Panc1 (cell line): ENCODE results near the gene HNRNPA2B1. TPM values are rescaled to one million over a fixed set of nuclear protein-coding genes. Genes with fewer than 3 reads are reported as not detected.

Experiments
- ATAC-seq: fragments of 200-7000 bp; cut with Tn5 transposase; 2 replicates; pipeline ENCODE4 v1.9.1; 2020; ENCODE audit warnings: mild to moderate bottlenecking, moderate library complexity
- BruUV-seq: library from RNA; stranded (reverse); fragments of 400-500 nt; replicated peaks from 2 replicates; lab custom pipeline; 2021; lab: Mats Ljungman, UMichigan
- CTCF ChIA-PET: fragments of 300-600 bp; sonication (Branson Sonifier 250); formaldehyde crosslinking; loops from one replicate; lab custom pipeline; 2022; ENCODE audit warnings: antibody characterized with exemption; lab: Charles Lee
- POLR2A ChIA-PET: fragments of 300-600 bp; sonication (Branson Sonifier 250); formaldehyde crosslinking; loops from one replicate; lab custom pipeline; 2022; ENCODE audit warnings: antibody characterized with exemption; lab: Charles Lee
- DNase-seq: peaks from one replicate; pipeline ENCODE4 v3.0.0-alpha.2; 2010; ENCODE audit warnings: low read depth, low spot score
- H3K27ac ChIP-seq: 2 replicates; pipeline ENCODE4 v1.5.1; 2011; ENCODE audit warnings: mild to moderate bottlenecking, low read length, inconsistent platforms
- H3K27me3 ChIP-seq: fragments of 200-500 bp; sonication (Bioruptor generic); 2 replicates; pipeline ENCODE4 v1.6.0; 2014; ENCODE audit warnings: low read length, inconsistent platforms; ENCODE audit not compliant: control insufficient read depth, insufficient read depth
- H3K36me3 ChIP-seq: fragments of 200-500 bp; sonication (Bioruptor generic); 2 replicates; pipeline ENCODE4 v1.5.1; 2014; ENCODE audit warnings: inconsistent platforms, mild to moderate bottlenecking, low read length, moderate library complexity; ENCODE audit not compliant: control insufficient read depth, insufficient read depth
- H3K4me1 ChIP-seq: 2 replicates; pipeline ENCODE4 v1.5.1; 2011; ENCODE audit warnings: inconsistent platforms, mild to moderate bottlenecking, low read length, moderate library complexity; ENCODE audit not compliant: control insufficient read depth, insufficient read depth
- H3K4me3 ChIP-seq, 2 experiments: 2 replicates each; pipeline ENCODE4 v1.5.1; 2011 to 2012; ENCODE audit warnings: low read depth in 2 of 2, low read length in 2 of 2, mild to moderate bottlenecking in 2 of 2, inconsistent platforms in 1 of 2, moderate library complexity in 1 of 2
- H3K9me3 ChIP-seq: fragments of 200-500 bp; sonication (Bioruptor generic); 2 replicates; pipeline ENCODE4 v1.5.1; 2014; ENCODE audit warnings: low read depth, mild to moderate bottlenecking, inconsistent platforms, low read length, moderate library complexity; ENCODE audit not compliant: control insufficient read depth, insufficient read depth
- CTCF ChIP-seq: fragments of 450-650 bp; IDR thresholded peaks from 2 replicates; pipeline ENCODE4 v1.5.1; 2017; ENCODE audit warnings: mild to moderate bottlenecking
- POLR2AphosphoS5 ChIP-seq: IDR thresholded peaks from 2 replicates; pipeline ENCODE4 v1.6.1; 2012; ENCODE audit warnings: mild to moderate bottlenecking, low read depth, low read length, moderate library complexity
- REST ChIP-seq, 2 experiments: IDR thresholded peaks; 2 replicates each; pipeline ENCODE4 v1.6.1; 2011 to 2012; ENCODE audit warnings: low read depth in 2 of 2, control low read depth in 1 of 2, low read length in 1 of 2, mild to moderate bottlenecking in 1 of 2, moderate library complexity in 1 of 2; ENCODE audit not compliant: insufficient read depth in 1 of 2
- SIN3A ChIP-seq: IDR thresholded peaks from 2 replicates; pipeline ENCODE4 v1.6.1; 2012; ENCODE audit warnings: low read depth, mild to moderate bottlenecking, low read length, moderate library complexity, borderline replicate concordance; ENCODE audit not compliant: insufficient read depth
- TCF7L2 ChIP-seq: IDR thresholded peaks from 2 replicates; pipeline ENCODE4 v1.6.1; 2011; ENCODE audit warnings: mild to moderate bottlenecking, low read depth, low read length, inconsistent platforms
- in situ Hi-C: cut with HindIII; loops from 2 replicates; pipeline ENCODE4 v1.10.0; 2016; ENCODE audit warnings: low sequenced_read_pairs, low pct_unique_long_range_greater_than_20kb
- intact Hi-C: fragments of 100-400 bp; cut with micrococcal nuclease; formaldehyde crosslinking; loops from one replicate; pipeline ENCODE4 v1.10.0; 2022; ENCODE audit not compliant: unreplicated experiment
- total RNA-seq: library from RNA; stranded (reverse); gene quantifications from one replicate; pipeline ENCODE4 v1.2.1, GENCODE V29; 2021; ENCODE audit not compliant: unreplicated experiment

The HNRNPA2B1 gene
- total RNA-seq, 1 experiment from 2014 or later, result 819 TPM

GRCh38 chr7:26162431-26162830 lies 38.1 kb downstream of the HNRNPA2B1 start:
- intact Hi-C loops (no loop called here), in situ Hi-C loops (no loop called here)
- Histone ChIP-seq H3K36me3 (no peaks in the 10 kb centered on the region), H3K4me3 (no peak overlapping the region), H3K9me3 (no peaks in the 10 kb centered on the region), H3K27ac (peak overlapping the region; percentile 32; the same call in 1 of the 2 replicates), H3K27me3 (no peaks in the 10 kb centered on the region), H3K4me1 (peaks cover 57% of the 10 kb centered on the region)
- POLR2A ChIA-PET, result no interaction called here
- BruUV-seq, result no TSS peak
- DNase-seq (no peak), ATAC-seq (no peak)
- TF ChIP-seq CTCF, result no peak
- no peak for TF ChIP-seq POLR2AphosphoS5
- CTCF ChIA-PET, result no interaction called here

DNA sequence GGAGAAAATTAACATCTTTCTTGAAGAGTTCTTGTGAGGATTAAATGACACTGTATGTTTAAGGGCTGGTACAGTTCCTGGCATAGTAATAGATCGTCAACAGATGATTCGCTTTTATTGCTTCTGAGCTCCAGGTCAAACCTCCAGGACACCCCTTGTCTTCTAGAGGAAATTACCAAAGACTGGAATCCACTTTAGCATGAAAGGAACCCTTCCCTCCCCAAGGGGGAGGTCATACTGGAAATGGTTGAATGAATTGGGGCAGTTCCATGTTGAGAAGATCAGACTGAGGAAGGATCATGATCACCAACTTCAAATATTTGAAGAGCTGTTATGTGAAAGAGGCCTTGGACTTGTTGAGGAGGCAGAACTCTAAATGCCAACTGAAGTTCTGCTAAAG lies 39.6 kb downstream of the HNRNPA2B1 start:
- Histone ChIP-seq H3K9me3 (no peaks in the 10 kb centered on the region), H3K27me3 (no peaks in the 10 kb centered on the region), H3K4me1 (peaks cover 51% of the 10 kb centered on the region), H3K36me3 (no peaks in the 10 kb centered on the region), H3K27ac (peak overlapping the region; percentile 67), H3K4me3 (no peak overlapping the region)
- intact Hi-C loops (no loop called here), in situ Hi-C loops (no loop called here)
- TF ChIP-seq SIN3A, result no peak
- no peak for TF ChIP-seq REST (IDR thresholded peaks at IDR 0.05; ENCODE audit: insufficient read depth in 1 of 2, low read depth in 2 of 2, low read length in 1 of 2)
- no peak for TF ChIP-seq TCF7L2
- no peak for TF ChIP-seq CTCF
- no peak for TF ChIP-seq POLR2AphosphoS5
- POLR2A ChIA-PET, result interaction anchor here (0.6 kb wide), 3 partner anchors 32 to 720 kb away, joined by 3 read pairs; no protein-coding TSS in a partner anchor
- CTCF ChIA-PET, result no interaction called here
- BruUV-seq, result no TSS peak
- no peak for ATAC-seq
- no peak for DNase-seq
